Calu3 (cell line): ENCODE measurements around the gene TBC1D10A. TPM values are rescaled to one million over a fixed set of nuclear protein-coding genes. Genes with fewer than 3 reads are reported as not detected.
A peak's percentile ranks its signal among the peaks of the same experiment; 100 is the strongest.

Experiments used
- BruUV-seq: library from RNA; stranded (reverse); fragments of 400-500 nt; replicated peaks from 2 replicates; lab custom pipeline; 2021; lab: Mats Ljungman, UMichigan
- CTCF ChIA-PET: fragments of 300-600 bp; sonication (Branson Sonifier 250); formaldehyde crosslinking; loops from one replicate; lab custom pipeline; 2022; ENCODE audit warnings: antibody characterized with exemption; lab: Charles Lee
- DNase-seq: peaks from one replicate; pipeline ENCODE4 v3.0.0; 2022
- H3K27ac Mint-ChIP-seq: one replicate; pipeline ENCODE4 v1.8.0; 2022; ENCODE audit warnings: mixed read lengths; ENCODE audit not compliant: unreplicated experiment
- H3K27me3 Mint-ChIP-seq: one replicate; pipeline ENCODE4 v1.8.0; 2022; ENCODE audit warnings: mixed read lengths; ENCODE audit not compliant: unreplicated experiment
- H3K36me3 Mint-ChIP-seq: one replicate; pipeline ENCODE4 v1.8.0; 2022; ENCODE audit warnings: mild to moderate bottlenecking, moderate library complexity, mixed read lengths; ENCODE audit not compliant: insufficient read depth, unreplicated experiment
- H3K4me1 Mint-ChIP-seq: one replicate; pipeline ENCODE4 v1.8.0; 2022; ENCODE audit warnings: mild to moderate bottlenecking, low read depth, mixed read lengths; ENCODE audit not compliant: unreplicated experiment
- H3K4me3 Mint-ChIP-seq: one replicate; pipeline ENCODE4 v1.8.0; 2022; ENCODE audit warnings: mild to moderate bottlenecking, low read depth, moderate library complexity, mixed read lengths; ENCODE audit not compliant: unreplicated experiment
- H3K9me3 Mint-ChIP-seq: one replicate; pipeline ENCODE4 v1.8.0; 2022; ENCODE audit warnings: low read depth, mixed read lengths; ENCODE audit not compliant: unreplicated experiment
- intact Hi-C: fragments of 100-400 bp; cut with micrococcal nuclease; formaldehyde crosslinking; loops from one replicate; pipeline ENCODE4 v1.10.0; 2022; ENCODE audit not compliant: unreplicated experiment
- total RNA-seq: library from RNA; stranded (reverse); gene quantifications from 2 replicates; pipeline ENCODE4 v1.2.3, GENCODE V29; 2022
- TF ChIP-seq, protein P1 (sequence below): fragments of 200-600 bp; IDR thresholded peaks from one replicate; pipeline ENCODE4 v1.8.0; 2022; ENCODE audit warnings: antibody characterized with exemption; ENCODE audit not compliant: unreplicated experiment

TBC1D10A gene
- total RNA-seq, 1 experiment from 2014 or later, result 24.5 TPM

DNA sequence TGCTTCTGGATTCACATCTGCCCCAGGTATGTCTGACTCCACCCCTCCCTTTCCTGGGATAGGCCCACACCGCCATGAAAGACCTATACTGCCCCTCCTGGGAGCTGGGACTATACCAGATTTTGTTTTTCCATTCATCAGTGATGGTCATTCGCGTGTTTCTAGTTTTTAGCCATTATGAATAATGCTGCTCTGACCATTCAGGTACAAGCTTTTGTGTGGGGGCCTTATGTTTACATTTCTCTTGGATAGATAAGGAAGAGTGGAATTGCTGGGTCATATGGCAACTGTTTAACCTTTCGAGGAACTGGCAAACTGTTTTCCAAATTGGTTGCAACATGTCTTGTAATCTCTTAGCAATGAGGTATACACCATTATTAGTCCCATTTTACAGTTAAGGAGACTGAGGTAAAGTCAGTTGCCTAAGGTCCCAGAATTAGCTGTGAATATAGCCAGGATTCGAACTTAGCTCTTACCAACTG is 1.2 kb upstream of the TBC1D10A start:
- TF ChIP-seq, protein P1, sequence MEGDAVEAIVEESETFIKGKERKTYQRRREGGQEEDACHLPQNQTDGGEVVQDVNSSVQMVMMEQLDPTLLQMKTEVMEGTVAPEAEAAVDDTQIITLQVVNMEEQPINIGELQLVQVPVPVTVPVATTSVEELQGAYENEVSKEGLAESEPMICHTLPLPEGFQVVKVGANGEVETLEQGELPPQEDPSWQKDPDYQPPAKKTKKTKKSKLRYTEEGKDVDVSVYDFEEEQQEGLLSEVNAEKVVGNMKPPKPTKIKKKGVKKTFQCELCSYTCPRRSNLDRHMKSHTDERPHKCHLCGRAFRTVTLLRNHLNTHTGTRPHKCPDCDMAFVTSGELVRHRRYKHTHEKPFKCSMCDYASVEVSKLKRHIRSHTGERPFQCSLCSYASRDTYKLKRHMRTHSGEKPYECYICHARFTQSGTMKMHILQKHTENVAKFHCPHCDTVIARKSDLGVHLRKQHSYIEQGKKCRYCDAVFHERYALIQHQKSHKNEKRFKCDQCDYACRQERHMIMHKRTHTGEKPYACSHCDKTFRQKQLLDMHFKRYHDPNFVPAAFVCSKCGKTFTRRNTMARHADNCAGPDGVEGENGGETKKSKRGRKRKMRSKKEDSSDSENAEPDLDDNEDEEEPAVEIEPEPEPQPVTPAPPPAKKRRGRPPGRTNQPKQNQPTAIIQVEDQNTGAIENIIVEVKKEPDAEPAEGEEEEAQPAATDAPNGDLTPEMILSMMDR, result no peak
- intact Hi-C loops, result loop anchor here (1.0 to 10.0 kb wide), 2 partner anchors 39 to 53 kb away; partner anchors contain the start of gene CASTOR1
- no peaks in the 10 kb centered on the region for H3K27me3 Mint-ChIP-seq
- peaks cover 38% of the 10 kb centered on the region for H3K4me1 Mint-ChIP-seq
- peak overlapping the region; percentile 78 for H3K4me3 Mint-ChIP-seq
- no peaks in the 10 kb centered on the region for H3K9me3 Mint-ChIP-seq
- DNase-seq, result peak; percentile 63
- CTCF ChIA-PET, result interaction anchor here (0.6 to 2.7 kb wide), 6 partner anchors 16 to 265 kb away, joined by 3 to 65 read pairs (median 4); partner anchors contain the start of gene CASTOR1
- peaks cover 65% of the 10 kb centered on the region for H3K36me3 Mint-ChIP-seq
- H3K27ac Mint-ChIP-seq, result peak overlapping the region; percentile 59
- BruUV-seq, result no TSS peak

DNA sequence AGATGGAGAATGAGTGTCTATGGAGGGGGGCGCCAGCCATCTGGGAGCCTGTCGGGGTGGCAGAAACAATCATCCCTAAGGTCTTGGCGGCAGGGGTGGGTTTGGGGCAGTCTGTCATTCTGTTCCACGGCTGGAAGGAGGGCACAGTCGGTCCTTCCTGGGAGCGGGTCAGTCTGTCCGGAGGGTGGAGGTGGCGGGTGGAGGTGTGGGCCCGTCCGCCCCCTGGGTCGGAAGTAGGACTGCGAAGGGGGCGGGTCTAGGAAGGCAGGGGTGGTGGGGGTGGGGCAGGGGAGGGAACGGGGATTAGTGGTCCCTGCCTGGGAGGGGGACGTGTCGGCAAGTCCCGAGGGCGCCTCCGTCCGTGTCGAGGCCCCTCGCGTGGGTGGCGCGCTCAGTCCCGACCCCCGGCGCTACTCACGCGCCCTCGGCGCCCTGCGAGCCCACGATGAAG is 461 bp downstream of the TBC1D10A start:
- H3K4me1 Mint-ChIP-seq, result peaks cover 38% of the 10 kb centered on the region
- intact Hi-C loops, result loop anchor here (10.0 kb wide), 1 partner anchor 51 kb away; no protein-coding TSS in a partner anchor
- peak overlapping the region; percentile 78 for H3K4me3 Mint-ChIP-seq
- H3K27me3 Mint-ChIP-seq, result no peaks in the 10 kb centered on the region
- BruUV-seq, result no TSS peak
- H3K36me3 Mint-ChIP-seq, result peaks cover 62% of the 10 kb centered on the region
- H3K27ac Mint-ChIP-seq, result peak overlapping the region; percentile 53
- DNase-seq, result peak; percentile 28
- CTCF ChIA-PET, result interaction anchor here (0.5 to 2.7 kb wide), 7 partner anchors 9 to 154 kb away, joined by 3 to 65 read pairs (median 4); partner anchors contain the start of genes CASTOR1 and RNF215
- TF ChIP-seq, protein P1, result no peak
- H3K9me3 Mint-ChIP-seq, result no peaks in the 10 kb centered on the region

DNA sequence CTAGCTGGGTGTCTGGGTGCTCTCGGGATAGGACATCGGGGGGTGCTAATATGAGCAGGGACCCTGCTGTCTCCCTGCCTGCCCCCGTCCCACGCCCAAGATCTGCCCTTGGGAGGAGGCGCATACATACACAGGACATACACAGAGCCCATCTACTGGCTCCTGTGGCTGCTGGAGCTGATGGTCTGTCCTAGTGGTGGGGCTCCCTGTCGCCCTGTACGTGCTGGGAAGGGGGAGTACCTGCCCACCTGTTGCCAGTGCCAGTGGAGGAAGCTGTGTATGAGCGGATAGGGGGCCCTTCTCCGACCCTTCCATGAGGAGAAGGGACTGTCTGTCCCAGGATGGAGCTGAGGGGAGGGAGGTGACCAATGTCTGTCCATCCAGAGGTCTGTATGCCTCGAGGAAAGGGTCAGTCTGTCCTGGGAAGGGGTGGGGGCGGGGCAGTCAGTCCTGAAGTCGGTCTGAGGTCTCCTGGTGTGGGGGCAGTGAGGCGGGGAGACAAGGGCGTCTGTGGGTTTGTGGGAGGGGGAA is 952 bp downstream of the TBC1D10A start:
- BruUV-seq, result no TSS peak
- Mint-ChIP-seq H3K27ac (peak overlapping the region; percentile 53), H3K4me3 (peak overlapping the region; percentile 78), H3K4me1 (peaks cover 38% of the 10 kb centered on the region), H3K36me3 (peaks cover 58% of the 10 kb centered on the region), H3K9me3 (no peaks in the 10 kb centered on the region), H3K27me3 (no peaks in the 10 kb centered on the region)
- DNase-seq, result no peak
- CTCF ChIA-PET, result interaction anchor here (0.7 to 1.0 kb wide), 2 partner anchors 38 to 464 kb away, joined by 3 to 4 read pairs; no protein-coding TSS in a partner anchor
- intact Hi-C loops, result loop anchor here (10.0 kb wide), 1 partner anchor 51 kb away; no protein-coding TSS in a partner anchor
- TF ChIP-seq, protein P1, result no peak

DNA sequence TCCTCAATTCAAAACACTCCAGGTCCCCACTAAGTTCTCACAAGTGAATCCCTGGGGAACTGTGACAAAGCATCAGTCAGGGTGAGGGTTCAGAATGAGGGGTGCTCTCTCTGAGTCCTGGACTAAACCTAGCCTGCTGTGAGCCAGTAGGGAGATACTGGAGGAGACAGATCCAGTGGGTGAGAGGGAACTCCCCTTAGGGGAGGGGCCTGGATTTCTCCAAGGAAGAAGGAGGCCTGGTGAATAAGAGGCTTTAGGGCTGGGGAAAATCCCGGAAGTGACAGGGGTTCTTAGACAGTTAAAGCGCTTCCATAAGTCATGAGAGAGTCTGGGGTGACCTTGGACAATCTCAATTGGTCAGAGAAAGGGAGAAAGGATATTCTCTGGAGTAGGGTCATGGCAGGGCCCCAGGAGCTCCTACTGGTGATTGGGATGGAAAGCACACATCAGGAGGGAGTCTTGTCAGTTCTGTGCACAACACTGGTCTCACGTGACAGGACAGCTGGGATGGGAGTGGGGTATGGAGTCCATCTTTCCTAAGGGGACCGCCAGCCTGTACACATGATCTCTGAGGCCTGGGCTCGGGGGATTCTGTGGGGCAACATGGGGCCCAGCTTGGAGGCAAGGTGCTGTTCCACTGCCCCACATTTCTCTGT is 1.5 kb downstream of the TBC1D10A start:
- Mint-ChIP-seq H3K4me1 (peaks cover 38% of the 10 kb centered on the region), H3K27ac (peak overlapping the region; percentile 53), H3K9me3 (no peaks in the 10 kb centered on the region), H3K36me3 (peaks cover 52% of the 10 kb centered on the region), H3K4me3 (peak overlapping the region; percentile 78), H3K27me3 (no peaks in the 10 kb centered on the region)
- peak; percentile 39 for DNase-seq
- BruUV-seq, result no TSS peak
- intact Hi-C loops, result loop anchor here (10.0 kb wide), 1 partner anchor 50 kb away; no protein-coding TSS in a partner anchor
- TF ChIP-seq, protein P1, result no peak
- CTCF ChIA-PET, result interaction anchor here (0.6 to 1.0 kb wide), 3 partner anchors 12 to 463 kb away, joined by 3 to 4 read pairs (median 3); no protein-coding TSS in a partner anchor
